NCI-H69 (cell line): ENCODE measurements around the gene UTP20.

ENCODE experiments used
- DNase-seq: peaks from one replicate; lab custom pipeline; 2025; lab: John Stamatoyannopoulos, UW

Gene UTP20

DNA sequence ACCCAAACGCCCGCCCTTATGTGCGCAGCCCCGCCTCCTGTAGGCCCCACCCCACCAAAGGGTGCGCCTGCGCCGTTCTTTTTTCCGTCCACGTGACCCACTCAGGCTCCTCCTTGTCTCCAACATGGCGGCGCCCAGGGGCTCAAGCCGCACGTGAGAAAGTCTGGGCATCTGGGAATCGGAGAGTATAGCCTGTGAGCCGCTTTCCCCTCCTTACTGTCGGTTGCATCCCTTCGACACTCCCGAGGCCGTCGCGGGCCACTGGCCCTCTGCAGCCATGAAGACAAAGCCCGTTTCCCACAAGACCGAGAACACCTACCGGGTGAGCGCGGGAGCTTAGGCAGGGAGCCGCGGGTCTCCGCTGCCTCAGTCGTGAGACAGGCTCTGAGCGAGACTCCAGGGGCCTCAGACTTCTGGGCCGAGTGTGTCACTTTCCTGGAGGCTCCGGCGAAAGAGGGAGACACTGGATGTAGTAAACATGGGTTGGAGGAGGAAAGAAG is at the start of gene UTP20:
Gene UTP20 (plus strand): TSS at position 100 of the 500 bp plus-strand sequence. CDS start 178 bp downstream, at position 278.
- DNase-seq, result peak; percentile 97

DNA sequence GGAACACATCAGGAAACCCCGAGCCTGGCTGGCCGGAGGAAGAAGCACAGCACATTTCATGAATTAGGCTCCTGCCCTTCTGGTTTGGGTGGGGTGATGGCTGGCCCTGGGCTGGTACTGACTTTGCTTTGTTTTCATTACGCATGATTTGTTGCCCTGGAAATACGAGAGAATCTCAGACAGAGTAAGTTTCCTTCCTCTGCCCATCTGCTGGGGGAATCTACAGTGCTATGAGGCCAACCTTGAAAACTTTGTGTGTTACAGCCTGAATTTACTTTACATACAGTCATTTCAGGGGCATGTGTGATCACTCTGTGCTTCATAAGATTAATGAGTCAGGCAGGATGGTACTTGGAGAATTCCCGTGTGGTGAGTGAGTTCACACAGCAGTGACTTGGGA is 49.4 kb upstream of the UTP20 start:
- DNase-seq, result peak; percentile 33

DNA sequence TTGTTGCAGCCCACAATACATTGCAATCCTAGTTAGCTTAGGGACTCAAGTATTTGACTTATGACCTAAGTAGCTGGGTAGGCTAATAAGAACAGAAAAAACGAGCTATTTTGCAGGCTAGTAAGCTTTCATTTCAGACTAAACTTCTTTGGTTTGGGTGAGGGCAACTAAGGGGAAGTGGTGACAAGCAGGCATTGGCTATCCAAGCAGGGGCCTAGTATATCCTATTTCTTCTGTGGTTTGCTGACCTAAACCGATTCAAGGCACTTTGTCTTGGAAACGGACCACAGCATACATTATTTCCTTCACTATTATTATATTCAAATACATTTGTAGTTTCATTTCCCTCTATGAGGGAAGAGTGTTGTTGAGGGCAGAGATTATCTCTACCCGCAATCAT is 48.3 kb upstream of the UTP20 start:
- no peak for DNase-seq

GRCh38 chr12:101235686-101236085 is 44.2 kb upstream of the UTP20 start:
- DNase-seq, result peak; percentile 12

DNA sequence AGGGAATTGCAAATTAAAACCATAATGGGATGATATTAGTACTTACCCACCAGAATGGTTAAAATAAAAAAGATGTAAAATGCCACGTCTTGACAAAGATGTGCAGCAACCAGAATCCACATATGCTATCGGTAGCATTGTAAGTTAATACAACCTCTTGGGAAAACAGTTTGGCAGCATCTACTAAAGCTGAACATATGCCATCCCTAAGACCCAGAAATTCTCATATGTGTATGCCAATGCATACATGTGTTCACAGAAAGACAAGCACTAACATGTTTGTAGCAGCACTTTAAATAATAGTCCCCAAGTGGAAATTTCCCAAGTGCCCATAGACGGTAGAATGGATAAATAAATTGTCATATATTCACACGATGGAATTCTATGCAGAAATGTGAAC is 41.6 kb upstream of the UTP20 start:
- peak; percentile 35 for DNase-seq

GRCh38 chr12:101238800-101239329 is 41.0 kb upstream of the UTP20 start:
- peak; percentile 32 for DNase-seq

DNA sequence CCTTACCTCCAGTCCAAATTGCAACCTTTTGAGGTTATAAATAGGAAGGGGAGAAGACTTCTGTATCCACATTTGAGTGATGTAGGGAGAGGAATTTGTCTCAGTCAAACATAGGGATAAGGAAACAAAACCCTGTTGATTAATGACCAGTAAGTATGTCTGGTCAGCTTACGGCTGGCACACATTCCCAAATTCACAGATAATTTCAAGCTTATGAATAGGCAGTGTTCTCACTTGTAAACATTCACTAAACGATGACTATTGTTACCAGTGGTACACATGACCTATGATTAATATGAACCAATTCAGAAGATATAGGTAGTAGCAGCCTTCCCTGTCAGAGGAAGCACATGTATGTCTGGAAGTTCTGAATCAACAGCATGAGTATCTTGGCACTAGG is 36.8 kb upstream of the UTP20 start:
- peak; percentile 24 for DNase-seq

DNA sequence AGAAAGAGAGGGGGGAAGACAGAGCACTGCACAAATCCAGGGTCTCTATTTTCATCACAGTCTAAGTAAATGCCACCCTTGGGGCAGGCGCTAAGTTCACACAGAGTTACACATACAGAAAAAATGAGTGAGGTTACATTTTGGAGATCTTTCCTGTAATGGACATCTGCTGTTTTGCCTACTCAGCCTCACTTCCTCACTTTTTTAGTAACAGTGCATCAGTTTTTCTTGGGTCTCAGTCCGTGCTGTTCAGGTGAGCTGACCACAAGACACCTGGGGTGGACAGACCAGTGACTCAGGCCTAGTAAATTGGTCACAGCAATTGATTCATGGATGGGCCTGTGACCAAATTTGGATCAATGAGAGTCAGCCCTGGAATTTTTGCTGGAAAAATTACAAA is 36.3 kb upstream of the UTP20 start:
- no peak for DNase-seq

DNA sequence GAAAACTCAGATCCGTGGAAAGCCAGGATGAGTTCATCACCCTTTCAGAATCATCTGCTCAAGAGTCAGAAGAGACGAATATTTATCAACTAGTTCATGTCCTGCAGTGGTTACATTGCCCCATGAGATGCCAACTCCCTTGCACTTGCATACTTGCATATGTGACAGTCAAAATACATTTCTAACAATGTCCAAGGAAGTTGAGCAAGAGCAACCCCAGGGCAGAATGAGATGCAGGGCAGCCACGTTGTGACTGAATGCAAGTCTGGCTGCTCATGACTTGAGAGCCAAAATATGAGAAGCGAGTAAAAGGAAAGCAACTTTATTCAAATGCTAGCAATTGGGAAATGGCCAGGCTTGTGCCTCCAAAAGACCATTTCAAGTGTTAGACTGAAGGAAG is 23.6 kb upstream of the UTP20 start:
- DNase-seq, result no peak

- DNase-seq, result no peak
Measured at GRCh38 chr12:101257357-101257756, 22.5 kb upstream of the UTP20 start.

- no peak for DNase-seq
Measured at GRCh38 chr12:101267111-101267510, 12.8 kb upstream of the UTP20 start.

- DNase-seq, result no peak
Measured at GRCh38 chr12:101276433-101276832, 3.5 kb upstream of the UTP20 start.

DNA sequence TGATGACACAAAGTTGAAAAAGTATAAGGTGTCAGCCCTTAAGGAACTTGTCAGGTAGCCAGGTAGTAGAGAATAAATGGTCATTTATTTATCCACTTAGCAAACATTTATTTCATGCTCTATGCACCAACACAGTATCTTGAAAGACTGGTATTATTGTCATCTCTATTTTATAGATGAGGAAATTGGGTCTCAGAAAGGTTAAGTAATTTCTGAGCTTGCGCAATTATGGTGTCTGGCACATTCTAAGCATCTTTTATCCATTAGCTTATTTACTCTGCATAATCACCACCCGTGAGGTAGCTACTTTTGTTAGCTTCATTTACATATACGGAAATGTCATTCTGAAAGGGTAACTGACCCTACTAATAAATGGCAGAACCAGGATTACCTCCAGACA is 2.5 kb upstream of the UTP20 start:
- DNase-seq, result peak; percentile 87

DNA sequence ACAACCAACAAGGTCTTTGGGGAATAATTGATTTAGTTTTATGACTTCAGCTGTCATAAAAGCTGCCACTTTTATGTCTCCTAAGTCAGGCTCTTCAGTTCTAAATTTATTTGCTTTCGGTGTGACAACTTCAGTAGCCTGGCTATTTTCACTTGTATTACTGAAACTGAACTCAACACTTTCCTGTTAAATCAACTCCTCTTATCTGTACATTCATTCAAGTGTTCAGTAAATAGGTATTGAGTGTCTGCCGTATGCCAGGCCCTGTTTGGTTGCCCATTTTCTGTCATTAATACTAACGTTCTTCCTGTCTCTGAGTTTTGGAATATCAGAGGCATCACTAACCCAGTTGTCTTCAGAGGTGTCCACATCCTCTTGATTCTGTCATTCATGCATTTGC is 7.5 kb downstream of the UTP20 start:
- DNase-seq, result no peak

DNA sequence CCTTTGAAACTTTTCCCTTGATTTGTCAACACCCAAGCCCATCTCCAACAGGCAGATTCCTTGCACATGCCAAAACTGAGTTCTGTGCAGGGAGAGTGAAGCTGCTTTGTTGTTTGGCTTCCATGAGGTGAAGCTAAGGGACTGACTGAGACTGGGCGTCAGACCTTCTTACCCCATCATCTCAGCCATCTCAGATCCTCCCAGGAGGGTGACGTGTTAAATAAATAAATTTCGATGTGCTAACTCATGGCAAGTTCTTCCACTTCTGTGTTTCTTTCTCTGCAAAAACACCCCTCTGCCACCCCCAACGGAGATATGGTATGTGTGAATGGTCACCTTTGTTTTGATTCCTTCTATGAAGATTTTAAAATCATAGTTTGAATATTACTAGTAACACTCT is 17.8 kb downstream of the UTP20 start:
- no peak for DNase-seq

DNA sequence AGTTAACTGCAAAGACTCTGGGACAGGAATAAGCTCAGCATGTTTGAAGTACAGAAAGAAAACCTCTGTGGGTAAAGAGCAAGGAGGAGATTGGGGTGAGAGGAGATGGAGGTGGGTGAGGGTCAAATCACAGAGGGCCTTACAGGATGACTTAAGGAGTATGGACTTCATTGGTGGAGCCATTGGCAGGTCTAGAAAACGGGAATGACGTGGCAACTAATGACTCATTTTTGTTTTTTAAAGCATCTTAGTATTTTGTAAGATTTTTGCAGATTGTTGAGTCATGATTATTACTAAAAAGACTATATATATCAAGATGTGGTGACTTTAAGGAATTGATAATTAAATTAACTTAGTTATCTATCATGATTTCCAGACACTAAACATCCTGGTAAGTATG is 18.5 kb downstream of the UTP20 start:
- no peak for DNase-seq

- no peak for DNase-seq
Measured at GRCh38 chr12:101299346-101299745, 19.4 kb downstream of the UTP20 start.

DNA sequence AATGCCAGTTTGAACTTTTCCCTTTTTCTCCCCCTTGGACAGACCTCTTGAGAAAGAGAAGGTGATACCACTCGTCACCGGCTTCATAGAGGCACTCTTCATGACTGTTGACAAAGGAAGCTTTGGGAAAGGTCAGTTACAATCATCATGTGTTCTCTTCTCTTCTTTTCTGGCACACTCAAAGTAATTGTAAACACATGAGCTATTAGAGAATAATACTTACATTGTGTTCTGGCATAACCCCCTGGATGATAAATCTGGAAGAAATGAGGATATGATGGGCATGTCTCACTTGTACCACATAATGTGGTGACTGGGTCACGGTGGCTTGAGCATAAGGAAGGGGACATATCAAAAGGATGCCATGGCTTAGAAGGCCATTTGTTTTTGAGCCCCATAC is 20.0 kb downstream of the UTP20 start:
- no peak for DNase-seq

- no peak for DNase-seq
Measured at GRCh38 chr12:101302741-101303140, 22.8 kb downstream of the UTP20 start.

DNA sequence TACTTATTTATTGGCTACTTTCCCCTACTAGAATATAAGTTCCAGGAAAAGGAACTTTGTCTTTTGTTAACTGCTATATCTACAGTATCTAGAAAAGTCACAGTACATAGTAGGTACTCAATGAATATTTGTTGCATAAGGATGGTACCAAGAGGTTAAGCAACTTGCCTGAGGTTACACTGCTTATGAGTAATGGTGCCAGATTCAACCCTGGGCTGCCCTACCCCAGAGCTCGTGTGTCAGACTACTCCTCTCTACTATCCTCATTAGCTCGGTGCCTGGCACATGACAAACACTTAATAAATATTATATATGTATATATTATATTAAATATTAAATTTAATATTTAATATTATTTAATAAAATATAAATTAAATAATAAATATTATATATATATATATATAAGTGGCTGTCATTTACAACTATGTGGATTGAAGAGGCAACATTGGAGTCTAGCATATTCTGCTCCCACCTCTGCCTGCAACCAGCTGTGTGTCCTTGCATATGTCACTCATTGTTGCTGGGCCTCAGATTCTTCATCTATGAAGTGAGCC is 25.4 kb downstream of the UTP20 start:
- DNase-seq, result no peak

GRCh38 chr12:101305794-101306193 is 25.9 kb downstream of the UTP20 start:
- DNase-seq, result no peak

GRCh38 chr12:101322480-101322879 is 42.6 kb downstream of the UTP20 start:
- no peak for DNase-seq

DNA sequence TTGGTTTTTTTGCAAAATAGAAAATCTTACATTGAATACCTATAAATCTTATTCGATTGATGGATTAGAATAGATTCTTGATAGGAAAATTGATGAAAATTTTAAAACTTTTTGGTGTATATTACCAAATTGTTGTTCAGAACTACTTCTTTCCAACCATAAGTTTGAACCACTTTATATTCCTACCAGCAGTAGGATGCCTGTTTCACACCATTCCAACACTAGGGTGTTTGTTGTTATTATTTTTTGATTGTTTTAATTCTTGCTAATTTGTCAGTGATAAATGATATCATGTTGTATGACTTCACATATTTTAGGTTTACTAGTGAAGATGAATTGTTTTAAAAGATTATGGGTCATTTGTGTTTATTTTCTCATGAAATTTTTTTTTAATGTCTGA is 43.4 kb downstream of the UTP20 start:
- no peak for DNase-seq

GRCh38 chr12:101325590-101325989 is 45.7 kb downstream of the UTP20 start:
- no peak for DNase-seq
